Mesothelial cell of epicardium (in vitro differentiated cells): ENCODE measurements around the gene GDF11. TPM values are rescaled to one million over a fixed set of nuclear protein-coding genes. Genes with fewer than 3 reads are reported as not detected.

Experiments used
- DNase-seq, 2 experiments: peaks; one replicate each; pipeline ENCODE4 v3.0.0; 2021; ENCODE audit warnings: low spot score in 2 of 2; ENCODE audit not compliant: unreplicated experiment in 2 of 2
- H3K27ac Mint-ChIP-seq: 2 replicates; pipeline ENCODE4 v1.8.0; 2021; ENCODE audit warnings: mixed read lengths
- H3K27me3 Mint-ChIP-seq: 2 replicates; pipeline ENCODE4 v1.8.0; 2021; ENCODE audit warnings: low read depth, mixed read lengths
- H3K36me3 Mint-ChIP-seq: 2 replicates; pipeline ENCODE4 v1.8.0; 2021; ENCODE audit warnings: mixed read lengths
- H3K4me1 Mint-ChIP-seq: 2 replicates; pipeline ENCODE4 v1.8.0; 2021; ENCODE audit warnings: mixed read lengths
- H3K4me3 Mint-ChIP-seq: 2 replicates; pipeline ENCODE4 v1.8.0; 2021; ENCODE audit warnings: mild to moderate bottlenecking, moderate library complexity, mixed read lengths
- H3K9me3 Mint-ChIP-seq: 2 replicates; pipeline ENCODE4 v1.8.0; 2021; ENCODE audit warnings: mixed read lengths
- total RNA-seq: library from RNA; stranded (reverse); gene quantifications from 3 replicates; pipeline ENCODE4 v1.2.1, GENCODE V29; 2021
- TF ChIP-seq, protein P1 (sequence below): fragments of 200-600 bp; sonication (generic); IDR thresholded peaks from one replicate; pipeline ENCODE4 v1.5.0; 2021; ENCODE audit warnings: antibody characterized with exemption; ENCODE audit not compliant: unreplicated experiment

The GDF11 gene
- total RNA-seq, 1 donor from 2014 or later = 18.1 TPM

DNA sequence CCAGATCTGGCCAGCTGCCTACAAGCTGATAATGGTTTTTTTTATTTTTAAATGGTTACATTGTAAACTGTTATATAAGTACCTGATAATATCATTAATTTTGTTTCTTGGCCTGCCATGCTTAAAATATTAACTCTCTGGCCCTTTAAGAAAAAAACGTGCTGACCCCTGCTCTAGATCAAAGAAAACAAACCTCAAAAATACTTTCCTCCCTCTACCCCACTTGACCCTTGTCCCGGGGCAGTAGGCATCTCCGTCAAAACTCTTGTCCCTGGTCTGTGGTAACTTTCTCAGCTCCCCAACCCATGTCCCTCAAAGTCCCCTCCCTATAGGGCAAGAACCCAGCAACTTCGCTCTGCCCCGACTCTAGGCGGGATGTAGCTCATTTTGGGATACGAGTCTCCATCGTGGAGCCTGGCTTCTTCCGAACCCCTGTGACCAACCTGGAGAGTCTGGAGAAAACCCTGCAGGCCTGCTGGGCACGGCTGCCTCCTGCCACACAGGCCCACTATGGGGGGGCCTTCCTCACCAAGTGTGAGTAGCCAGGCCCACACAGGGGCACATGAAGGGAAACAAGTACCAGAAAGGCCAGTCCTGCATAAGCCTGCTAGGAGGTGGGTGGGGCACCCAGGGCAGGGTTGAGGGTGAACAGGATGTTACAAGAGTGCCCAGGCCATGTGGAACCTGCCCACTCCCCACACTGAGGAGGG lies 19.3 kb upstream of the GDF11 start:
- Mint-ChIP-seq H3K4me3 (no peak overlapping the region), H3K36me3 (peaks cover 9% of the 10 kb centered on the region), H3K27me3 (no peaks in the 10 kb centered on the region), H3K9me3 (no peaks in the 10 kb centered on the region), H3K4me1 (peaks cover 19% of the 10 kb centered on the region), H3K27ac (no peak overlapping the region)
- TF ChIP-seq, protein P1, sequence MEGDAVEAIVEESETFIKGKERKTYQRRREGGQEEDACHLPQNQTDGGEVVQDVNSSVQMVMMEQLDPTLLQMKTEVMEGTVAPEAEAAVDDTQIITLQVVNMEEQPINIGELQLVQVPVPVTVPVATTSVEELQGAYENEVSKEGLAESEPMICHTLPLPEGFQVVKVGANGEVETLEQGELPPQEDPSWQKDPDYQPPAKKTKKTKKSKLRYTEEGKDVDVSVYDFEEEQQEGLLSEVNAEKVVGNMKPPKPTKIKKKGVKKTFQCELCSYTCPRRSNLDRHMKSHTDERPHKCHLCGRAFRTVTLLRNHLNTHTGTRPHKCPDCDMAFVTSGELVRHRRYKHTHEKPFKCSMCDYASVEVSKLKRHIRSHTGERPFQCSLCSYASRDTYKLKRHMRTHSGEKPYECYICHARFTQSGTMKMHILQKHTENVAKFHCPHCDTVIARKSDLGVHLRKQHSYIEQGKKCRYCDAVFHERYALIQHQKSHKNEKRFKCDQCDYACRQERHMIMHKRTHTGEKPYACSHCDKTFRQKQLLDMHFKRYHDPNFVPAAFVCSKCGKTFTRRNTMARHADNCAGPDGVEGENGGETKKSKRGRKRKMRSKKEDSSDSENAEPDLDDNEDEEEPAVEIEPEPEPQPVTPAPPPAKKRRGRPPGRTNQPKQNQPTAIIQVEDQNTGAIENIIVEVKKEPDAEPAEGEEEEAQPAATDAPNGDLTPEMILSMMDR = no peak
- no peak for DNase-seq

DNA sequence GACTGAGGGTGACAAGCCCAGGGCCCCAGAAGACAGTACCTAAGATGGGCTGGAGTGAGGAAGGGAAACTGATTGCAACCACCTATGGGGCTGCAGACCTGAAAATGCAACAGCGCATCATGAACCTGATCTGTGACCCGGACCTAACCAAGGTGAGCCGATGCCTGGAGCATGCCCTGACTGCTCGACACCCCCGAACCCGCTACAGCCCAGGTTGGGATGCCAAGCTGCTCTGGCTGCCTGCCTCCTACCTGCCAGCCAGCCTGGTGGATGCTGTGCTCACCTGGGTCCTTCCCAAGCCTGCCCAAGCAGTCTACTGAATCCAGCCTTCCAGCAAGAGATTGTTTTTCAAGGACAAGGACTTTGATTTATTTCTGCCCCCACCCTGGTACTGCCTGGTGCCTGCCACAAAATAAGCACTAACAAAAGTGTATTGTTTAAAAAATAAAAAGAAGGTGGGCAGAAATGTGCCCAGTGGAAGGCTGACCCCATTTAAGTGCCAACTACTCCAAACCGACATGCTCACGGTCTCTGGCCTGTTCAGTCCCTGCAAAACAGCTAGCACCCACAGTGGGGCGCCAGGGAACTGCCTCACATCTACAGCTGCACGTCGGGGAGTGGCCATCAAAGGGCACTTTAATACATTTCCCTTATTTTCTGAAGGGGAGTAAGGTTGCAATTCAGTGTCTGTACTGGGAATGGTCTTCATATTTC lies 18.5 kb upstream of the GDF11 start:
- Mint-ChIP-seq H3K27ac (no peak overlapping the region), H3K27me3 (no peaks in the 10 kb centered on the region), H3K9me3 (no peaks in the 10 kb centered on the region), H3K4me3 (no peak overlapping the region), H3K36me3 (peaks cover 9% of the 10 kb centered on the region), H3K4me1 (peaks cover 17% of the 10 kb centered on the region)
- no peak for DNase-seq
- TF ChIP-seq, protein P1 = no peak

DNA sequence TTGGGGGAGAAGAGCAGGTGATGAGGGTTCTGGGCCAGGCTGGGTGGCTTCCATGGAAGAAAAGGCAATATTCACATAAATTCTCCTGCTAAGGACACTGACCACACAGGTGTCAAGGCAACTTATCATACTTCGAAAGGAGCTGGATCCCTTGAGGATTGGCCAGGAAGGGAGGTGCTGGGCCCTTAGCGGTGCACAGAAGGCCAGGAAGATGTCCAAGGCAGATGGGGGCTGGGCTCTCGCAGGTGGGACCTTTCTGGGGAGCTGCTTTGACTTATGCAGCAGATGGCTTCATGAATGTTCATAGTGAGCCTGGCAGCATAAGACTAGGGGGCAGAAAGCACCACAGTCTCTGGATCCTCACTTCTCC lies 18.0 kb upstream of the GDF11 start:
- H3K27me3 Mint-ChIP-seq = no peaks in the 10 kb centered on the region
- no peaks in the 10 kb centered on the region for H3K9me3 Mint-ChIP-seq
- H3K27ac Mint-ChIP-seq = peak overlapping the region; percentile 53
- TF ChIP-seq, protein P1 = no peak
- DNase-seq = no peak
- H3K36me3 Mint-ChIP-seq = peaks cover 9% of the 10 kb centered on the region
- H3K4me1 Mint-ChIP-seq = peaks cover 21% of the 10 kb centered on the region
- no peak overlapping the region for H3K4me3 Mint-ChIP-seq

DNA sequence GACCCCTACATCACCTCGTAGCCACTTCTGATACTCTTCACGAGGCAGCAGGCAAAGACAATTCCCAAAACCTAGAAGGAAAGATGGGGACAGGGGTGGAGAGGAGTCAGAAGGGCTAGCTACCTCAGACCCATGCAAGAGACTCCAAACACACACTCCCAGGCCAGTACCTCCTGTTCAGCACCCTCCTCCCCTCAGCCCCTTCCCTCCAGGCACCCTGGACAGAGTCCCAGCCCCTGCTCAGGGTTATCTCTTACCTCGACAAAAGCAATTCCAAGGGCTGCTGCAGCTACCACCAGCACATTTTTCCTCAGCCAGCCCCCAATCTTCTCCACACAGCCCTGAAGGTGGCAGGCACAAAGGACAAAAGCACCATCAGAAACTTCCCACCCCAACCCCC lies 17.4 kb upstream of the GDF11 start:
- TF ChIP-seq, protein P1 = no peak
- H3K27ac Mint-ChIP-seq = peak overlapping the region; percentile 53
- peaks cover 28% of the 10 kb centered on the region for H3K4me1 Mint-ChIP-seq

DNA sequence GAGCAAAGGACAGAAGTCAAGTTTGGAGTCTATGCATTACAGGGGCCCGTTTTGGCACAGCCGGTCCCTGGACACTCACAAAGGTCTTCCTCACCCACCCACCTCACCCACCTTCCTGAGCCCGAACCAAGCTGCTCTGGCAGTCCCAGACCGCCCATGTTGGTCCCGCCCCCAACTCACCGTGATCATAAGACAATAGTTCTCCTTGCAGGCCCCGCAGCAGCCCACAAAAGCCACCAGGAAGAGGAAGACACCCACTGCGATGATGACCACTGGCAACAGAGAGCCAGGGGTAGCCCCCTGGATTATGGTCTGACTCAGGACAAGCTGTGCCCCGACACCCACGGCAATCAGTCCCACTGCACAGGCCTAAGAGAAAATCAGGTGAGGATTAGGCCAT lies 16.0 kb upstream of the GDF11 start:
- Mint-ChIP-seq H3K27me3 (no peaks in the 10 kb centered on the region), H3K9me3 (no peaks in the 10 kb centered on the region), H3K36me3 (peaks cover 9% of the 10 kb centered on the region), H3K4me3 (peak overlapping the region; percentile 80), H3K4me1 (peaks cover 31% of the 10 kb centered on the region), H3K27ac (peak overlapping the region; percentile 9)
- TF ChIP-seq, protein P1 = no peak
- no peak for DNase-seq

More for the DNA sequence above, 17.4 kb upstream of the GDF11 start:
- Mint-ChIP-seq H3K4me3 (no peak overlapping the region), H3K27me3 (no peaks in the 10 kb centered on the region), H3K9me3 (no peaks in the 10 kb centered on the region), H3K36me3 (peaks cover 9% of the 10 kb centered on the region)
- DNase-seq = no peak
